ENCODE measurements around the gene PALLD.

Gene PALLD

DNA sequence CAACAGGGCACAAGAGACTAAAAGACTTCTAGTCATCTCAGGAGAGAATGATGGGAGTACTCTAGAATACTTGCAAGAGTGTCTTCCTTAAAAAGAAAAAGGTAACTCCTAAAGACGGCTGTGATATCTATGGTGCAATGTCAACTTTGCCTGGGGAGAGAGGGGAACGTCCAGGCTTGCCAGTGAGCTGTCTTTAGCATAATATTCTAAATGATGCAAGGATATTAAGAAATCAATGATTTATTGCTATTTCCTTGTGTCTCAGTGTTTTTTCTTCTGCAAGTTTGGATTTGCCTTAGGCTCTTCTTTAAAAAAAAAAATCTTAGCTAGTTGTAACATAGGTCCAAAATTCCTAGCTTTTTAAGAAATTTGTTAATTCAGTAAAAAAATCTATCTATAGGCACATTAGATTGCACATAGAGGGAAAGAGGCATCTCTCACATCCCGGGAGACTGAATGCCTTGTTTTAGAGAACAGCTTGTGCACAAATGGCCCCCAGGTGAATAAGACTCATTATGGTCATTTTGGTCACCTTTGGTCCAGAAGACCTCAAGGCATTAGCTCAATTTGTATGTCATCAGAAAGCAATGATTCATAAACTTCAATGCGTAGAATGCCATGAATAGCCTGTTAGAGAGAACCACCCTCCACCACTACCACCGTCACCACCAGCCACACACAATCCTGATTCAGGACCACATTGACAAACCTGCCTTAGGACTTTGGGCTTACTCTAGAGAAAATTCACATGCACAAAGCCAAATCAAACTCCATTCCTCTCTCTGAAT, 104.1 kb downstream of the PALLD start:
- no peak for DNase-seq

DNA sequence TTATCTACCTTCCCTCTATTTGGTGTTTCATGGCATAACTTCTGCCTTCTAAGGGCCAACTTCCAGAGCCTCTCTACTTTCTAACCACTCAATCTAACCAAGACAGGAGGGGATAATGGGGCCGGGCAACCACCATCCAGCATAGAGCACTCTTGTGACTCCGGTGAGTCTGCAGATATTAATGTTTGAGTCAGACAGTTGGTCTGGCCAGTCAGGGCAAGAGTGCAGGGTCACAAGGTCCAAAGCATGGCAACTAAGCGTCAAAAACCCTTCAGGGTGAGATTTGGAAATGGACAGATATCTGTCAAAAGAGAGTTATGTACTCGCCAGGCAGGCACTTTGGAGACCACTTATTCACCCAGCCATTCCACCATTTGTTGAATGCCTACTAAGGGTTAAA, 105.0 kb downstream of the PALLD start:
- DNase-seq, result no peak

DNA sequence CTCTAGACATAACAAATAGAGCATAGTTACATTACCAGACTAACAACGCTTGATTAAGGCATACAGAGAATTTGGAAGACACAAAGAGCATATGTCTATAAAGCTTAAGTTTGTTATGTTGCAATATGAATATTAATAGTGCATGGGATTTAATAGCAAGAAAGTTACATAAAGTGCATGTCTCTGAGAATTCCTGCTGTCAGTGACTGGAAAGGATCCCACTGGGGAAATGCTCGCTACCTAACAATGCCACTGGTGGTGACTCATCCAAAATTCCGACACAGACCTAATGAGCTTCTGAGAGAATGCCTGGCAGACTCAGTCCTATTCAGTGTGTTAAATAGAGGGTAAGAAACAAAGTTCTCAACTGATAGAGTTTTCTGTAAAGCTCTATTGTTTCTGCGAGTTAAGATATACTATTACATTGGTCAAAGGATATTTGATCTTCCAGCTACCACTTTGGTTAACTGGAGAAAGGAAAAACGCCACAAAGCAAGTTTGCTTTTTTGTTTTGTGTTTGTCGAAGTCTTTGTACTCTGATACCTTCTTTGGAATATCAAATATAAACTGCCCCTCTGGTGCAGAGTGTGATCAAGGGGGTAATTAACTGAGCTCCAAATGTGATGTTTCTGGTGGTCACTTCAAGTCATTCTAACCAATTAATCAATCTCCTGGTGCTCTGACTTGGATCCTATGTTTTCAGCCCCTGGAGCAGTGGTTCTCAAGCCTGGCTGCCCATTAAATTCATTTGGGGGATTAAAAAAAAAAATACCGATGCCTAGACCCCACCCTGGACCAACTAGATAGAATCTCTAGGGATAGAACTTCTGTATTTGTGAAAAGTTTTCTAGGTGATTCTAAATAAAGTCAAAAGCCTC, 107.9 kb downstream of the PALLD start:
- DNase-seq, result no peak

- no peak for DNase-seq
Observed at GRCh38 chr4:168605411-168605810, 108.6 kb downstream of the PALLD start.

DNA sequence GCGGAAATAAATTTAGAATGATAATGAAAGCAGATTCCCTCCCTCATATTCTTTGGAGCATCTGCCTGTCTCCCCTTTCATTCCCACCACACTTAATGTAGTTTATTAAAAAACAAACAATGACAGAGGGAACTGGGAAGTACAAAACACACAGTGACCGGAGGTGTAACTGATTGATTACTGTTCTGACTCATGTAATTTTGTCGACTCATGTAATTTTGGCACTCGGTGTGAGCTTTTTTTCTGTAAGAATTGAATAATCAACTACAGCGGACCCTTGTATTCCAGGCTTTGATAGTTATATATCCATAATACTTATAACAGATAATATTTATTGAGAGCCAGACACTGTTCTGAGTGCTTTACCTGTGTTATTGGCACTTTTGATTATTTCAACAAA, 110.4 kb downstream of the PALLD start:
- no peak for DNase-seq

DNA sequence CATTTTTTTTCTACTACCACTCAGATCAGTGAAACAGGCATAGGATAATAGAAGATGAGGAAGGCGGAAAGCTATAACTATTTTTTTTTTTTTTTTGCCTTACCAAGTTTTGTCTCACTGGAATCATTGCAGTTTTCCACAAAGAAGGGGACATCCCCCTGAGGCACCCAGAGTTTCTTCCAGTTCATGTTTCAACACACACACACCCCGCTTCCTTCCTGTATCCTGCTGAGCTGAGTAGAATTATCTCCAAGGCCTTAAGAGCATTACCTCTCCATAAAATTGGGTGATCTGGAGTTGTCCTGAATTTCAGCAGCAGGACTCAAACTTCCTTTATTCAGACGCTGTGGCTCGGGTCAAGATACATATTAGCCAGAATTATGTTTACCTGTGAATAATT, 111.9 kb downstream of the PALLD start:
- DNase-seq, result no peak

DNA sequence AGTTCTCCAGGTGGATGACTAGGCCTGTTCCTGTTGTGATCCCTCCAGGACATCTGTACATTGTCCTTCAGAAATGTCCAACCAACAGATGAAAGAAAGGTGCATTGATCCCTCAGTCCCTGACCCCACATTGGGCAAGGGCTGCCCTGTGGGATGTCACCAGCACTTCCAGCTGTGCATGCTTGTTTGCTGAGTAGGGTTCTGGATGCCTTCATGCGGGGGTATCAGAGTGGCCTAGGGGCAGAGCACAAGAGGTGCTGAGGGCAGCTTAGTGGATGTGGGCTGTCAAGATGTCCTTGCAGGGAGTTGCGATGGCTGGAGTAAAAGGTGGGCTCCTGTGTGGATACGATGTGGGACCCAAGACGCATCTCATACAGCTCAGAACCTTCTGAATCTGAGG, 112.5 kb downstream of the PALLD start:
- DNase-seq, result no peak

GRCh38 chr4:168610911-168611530, 114.2 kb downstream of the PALLD start:
- DNase-seq, result no peak

DNA sequence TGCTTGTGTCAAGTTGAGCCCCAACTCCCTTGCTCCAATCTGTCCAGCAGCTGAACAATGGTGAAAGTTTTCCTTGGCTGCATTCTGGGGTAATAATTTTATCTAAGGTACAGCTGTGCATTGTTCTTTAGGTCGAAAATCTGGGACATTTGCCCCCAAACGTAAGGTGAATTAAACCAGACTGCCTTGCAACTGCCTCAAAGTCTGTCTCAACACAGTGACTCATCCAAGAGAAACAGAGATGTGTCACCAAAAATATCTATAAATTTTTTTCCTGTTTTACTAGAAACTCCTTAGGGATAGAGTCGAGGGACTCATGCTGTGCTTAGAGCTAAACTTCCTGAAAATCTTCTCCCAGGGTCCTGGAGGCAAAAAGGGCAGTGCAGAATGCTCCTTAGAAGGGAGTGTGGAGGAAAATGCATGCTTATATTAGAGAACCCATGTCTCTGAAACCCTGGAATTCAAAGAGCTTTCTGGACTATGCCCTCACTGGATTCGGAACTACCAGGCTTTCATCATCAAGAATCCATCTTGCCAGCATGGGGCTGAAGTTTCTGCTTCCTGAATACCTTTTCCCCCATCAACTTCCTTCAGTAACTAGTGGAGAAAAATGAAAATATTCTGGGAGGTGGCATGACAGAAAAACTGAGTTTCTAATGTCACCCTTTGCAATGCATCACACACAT, 115.7 kb downstream of the PALLD start:
- DNase-seq, result no peak

DNA sequence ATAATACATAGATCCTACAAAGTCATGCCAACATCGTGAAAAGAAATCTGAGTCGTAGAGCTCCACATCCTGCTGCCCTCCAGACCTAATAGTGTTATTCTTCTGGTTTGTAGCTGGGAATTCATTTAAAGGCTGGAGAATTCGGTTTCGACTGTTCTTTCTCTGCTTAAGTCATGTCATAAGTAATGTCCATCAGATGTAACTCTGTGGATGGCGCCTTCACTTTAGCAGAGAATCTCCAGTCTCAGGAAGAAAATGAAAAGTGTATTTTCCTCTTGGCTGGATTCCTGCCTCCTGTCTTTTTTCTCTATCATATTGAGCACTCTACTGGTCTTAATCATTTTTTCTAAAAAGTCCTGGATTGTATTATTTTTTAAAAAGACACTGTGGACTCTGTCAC, 117.0 kb downstream of the PALLD start:
- DNase-seq, result no peak

- no peak for DNase-seq
Observed at GRCh38 chr4:168614281-168615057, 117.6 kb downstream of the PALLD start.

- DNase-seq, result no peak
Observed at GRCh38 chr4:168615294-168616065, 118.6 kb downstream of the PALLD start.

DNA sequence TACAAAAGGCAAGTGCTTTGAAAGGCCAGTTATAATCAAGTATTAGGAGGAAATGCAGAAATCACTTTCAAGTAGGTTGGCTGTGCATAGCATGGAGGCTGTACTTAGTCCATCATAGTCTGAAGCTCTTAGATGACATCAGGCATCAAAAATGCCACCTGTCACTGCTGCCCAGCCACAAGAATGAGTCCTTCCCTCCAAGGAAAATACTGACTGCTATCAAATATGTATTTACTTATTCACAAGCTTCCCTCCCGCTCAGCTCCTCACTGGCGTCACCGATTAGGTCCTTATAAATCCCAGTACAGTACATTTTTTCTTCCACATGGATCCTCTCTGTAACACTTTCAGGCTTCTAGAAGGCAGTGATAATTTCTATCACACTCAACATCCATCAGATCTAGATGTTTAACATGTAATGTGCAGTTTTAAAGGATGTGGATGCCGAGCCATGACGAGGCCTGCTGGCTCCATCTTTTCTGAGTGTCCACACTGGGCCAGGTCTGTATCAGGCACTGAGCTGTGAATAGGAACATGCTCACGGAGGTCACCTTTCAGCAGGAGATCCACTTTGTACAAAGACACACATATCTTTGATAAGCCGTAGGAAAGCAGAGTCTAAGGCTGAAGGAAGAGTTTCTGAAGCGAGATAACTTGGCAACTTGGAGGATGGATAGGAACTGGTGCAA, 121.9 kb downstream of the PALLD start:
- DNase-seq, result no peak

DNA sequence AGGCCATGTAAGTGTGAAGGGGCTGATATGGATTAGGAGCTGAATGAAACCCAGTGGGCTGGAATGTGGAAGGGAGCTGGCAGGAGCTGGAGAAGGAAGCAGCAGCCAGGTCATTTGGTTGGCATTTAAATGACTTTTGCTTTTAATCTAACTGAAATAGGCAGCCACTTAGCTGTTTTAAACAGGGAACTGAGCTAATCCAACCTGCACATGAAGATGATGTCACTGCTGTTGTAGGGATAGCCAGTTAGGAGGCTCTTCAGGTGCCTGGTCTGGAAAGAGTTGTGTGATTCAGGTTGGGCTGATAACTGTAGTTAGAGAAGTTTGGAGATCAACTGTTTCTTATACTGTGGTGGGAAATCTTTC, 122.4 kb downstream of the PALLD start:
- no peak for DNase-seq

DNA sequence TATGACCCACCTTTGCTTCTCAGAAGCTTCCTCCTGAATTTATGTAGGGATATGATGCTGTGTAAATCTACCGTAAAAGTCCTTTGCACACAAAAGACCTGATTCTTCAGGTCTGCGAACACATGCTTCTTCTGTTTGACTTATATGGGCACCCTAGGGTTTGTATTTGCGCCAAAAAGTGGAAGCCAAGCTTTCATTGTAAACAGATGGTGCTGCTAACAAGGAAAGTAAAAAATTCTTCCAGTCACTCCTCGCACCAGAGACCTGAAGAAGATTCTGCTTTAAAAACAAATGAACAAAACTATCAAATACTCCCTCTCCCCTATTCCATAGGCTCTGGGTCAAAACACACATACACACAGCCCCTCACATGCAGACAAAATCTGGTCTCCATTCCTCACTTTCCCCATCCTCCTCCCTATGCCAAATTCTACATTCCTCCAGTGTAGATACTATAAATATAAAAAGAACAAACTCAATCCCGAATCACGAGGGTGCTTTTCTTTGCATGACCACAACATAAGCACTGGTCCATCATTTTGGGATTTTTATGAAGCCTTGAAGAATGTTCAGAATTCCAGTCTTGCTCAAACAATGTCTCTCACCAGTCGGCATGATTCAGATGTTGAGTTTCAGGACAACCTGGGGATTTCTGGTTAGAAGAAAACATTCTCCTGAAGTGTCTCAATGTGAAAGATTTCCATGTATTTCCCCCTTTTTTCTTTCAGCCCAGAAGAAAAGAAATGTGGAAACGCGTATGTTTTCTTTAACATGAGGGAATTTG, 125.1 kb downstream of the PALLD start:
- DNase-seq, result no peak

DNA sequence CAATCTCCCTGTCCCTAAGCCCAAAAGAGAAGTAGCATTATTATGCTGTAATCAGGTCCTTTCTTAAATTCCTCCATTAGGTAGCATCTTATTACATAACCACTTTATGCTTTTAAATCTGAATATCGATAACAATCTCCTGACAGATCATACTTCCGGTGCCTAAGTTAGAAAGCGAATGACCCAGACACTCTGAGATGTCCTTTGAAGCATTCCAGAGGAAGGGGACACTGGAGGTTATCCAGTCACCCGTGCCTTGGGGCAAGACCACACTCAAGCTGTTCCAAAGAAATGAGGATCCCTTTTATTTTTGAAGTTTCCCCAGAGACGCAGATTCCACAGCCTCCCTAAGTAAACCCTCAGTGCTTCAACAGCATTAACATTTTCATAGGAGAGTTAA, 125.7 kb downstream of the PALLD start:
- DNase-seq, result no peak

GRCh38 chr4:168623011-168623410, 126.2 kb downstream of the PALLD start:
- no peak for DNase-seq

DNA sequence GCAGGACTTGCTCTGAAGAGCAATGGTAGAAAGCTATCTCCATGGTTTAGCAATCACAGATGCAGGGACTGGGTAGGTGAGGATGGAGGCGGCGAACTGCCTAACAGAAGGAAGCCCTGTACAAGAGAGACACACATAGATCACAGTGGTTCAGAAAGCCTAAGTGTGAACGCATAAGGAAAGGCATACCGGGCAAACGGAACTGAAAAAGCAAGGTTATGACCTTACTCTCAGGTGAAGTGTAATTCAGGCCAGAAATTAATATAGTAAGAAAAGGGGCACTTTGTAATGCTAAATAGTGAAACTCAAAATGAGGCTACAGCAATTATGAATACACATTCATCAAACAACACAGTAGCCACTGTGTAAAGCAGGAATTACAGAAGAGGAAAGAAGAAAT, 126.6 kb downstream of the PALLD start:
- no peak for DNase-seq

DNA sequence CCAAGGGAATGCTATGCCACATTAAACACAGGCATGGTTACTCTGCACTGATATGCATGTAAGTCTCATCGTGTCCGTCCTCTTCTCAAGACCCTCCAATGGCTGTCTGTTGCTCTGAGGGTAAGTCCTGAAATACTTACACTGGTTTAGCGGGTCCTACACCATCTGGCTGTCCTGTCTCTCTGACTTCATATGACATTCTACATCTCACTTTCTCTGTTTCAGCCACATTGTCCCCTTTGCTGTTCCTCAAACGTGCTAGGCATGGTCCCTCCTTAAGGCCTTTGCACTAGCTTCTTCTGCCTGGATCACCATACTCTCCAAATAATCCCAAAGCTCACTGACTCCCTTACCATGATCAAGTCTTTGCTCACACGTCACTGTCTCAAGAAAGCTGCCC, 131.4 kb downstream of the PALLD start:
- no peak for DNase-seq

GRCh38 chr4:168629566-168629965, 132.7 kb downstream of the PALLD start:
- no peak for DNase-seq

Data from NCI-H774 (cell line).